Panc1 (cell line): ENCODE data around the gene TMEM252. TPM values are rescaled to one million over a fixed set of nuclear protein-coding genes. Genes with fewer than 3 reads are reported as not detected.

Experiments
- total RNA-seq: library from RNA; stranded (reverse); gene quantifications from one replicate; pipeline ENCODE4 v1.2.1, GENCODE V29; 2021; ENCODE audit not compliant: unreplicated experiment

TMEM252 gene
- total RNA-seq, 1 experiment from 2014 or later, result not detected

Other genes starting within 250 kb of the TMEM252 start
- not detected for gene FOXD4L3, start 238.0 kb downstream of the TMEM252 start, total RNA-seq
- 0.21 TPM for gene PGM5, start 184.3 kb downstream of the TMEM252 start, total RNA-seq
- not detected for gene PIP5K1B, start 164.4 kb upstream of the TMEM252 start, total RNA-seq